ENCODE data around the gene PPM1L.

PPM1L gene

DNA sequence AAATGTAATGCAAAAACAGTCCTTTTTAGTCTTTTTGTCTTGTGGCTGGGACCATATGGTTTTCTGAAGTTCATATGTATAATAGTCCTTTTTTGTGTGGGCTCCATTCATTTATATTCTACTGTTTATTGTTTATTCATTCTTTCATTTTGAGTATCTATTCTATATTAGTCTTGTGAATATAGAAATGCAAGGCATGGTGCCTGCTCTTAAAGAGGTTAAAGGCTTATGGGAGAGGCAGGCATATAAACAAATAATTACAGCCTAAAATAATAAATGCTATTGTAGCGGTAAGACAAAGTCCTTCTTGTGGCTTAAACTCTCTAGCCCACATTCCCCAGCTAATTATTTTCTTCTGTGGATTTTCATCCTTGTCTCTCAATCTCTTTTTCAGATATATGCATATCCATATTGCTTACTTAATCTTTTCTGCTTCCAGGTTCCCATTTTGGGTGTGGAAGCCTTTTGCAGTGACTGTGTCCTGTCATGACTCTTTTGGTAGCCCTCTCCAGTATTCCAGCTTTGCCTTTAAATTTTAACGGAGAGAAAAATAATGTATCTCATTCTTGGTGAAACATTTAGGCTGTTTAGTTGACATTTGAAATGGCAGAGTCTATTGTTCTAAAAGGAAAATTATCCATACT lies 101.6 kb downstream of the PPM1L start:
- CTCF ChIA-PET = no interaction called here
- POLR2A ChIA-PET = no interaction called here
- TF ChIP-seq, protein P1, sequence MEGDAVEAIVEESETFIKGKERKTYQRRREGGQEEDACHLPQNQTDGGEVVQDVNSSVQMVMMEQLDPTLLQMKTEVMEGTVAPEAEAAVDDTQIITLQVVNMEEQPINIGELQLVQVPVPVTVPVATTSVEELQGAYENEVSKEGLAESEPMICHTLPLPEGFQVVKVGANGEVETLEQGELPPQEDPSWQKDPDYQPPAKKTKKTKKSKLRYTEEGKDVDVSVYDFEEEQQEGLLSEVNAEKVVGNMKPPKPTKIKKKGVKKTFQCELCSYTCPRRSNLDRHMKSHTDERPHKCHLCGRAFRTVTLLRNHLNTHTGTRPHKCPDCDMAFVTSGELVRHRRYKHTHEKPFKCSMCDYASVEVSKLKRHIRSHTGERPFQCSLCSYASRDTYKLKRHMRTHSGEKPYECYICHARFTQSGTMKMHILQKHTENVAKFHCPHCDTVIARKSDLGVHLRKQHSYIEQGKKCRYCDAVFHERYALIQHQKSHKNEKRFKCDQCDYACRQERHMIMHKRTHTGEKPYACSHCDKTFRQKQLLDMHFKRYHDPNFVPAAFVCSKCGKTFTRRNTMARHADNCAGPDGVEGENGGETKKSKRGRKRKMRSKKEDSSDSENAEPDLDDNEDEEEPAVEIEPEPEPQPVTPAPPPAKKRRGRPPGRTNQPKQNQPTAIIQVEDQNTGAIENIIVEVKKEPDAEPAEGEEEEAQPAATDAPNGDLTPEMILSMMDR (IDR thresholded peaks at IDR 0.05; ENCODE audit: control extremely low read depth, extremely low read depth, low read depth, missing control alignments) = no peak
- no peak for DNase-seq (ENCODE audit: extremely low spot score)

DNA sequence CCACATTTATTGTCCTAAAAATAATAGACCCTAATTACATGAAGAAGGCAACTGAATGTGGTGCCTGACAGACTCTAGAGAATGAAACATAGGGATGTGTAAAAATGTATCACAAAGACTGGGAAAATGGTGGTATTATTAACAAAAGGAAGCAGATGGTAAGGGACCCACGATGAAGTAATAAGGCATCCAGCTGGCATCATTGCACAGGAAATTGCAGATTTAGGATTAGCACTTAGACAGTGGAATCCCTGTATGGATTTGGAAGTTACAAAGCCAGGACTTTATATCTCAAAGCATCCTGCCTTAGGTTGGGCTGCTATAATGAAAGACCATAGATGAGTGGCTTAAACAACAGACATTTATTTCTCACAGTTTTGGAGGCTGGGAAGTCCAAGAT lies 104.3 kb downstream of the PPM1L start:
- POLR2A ChIA-PET = no interaction called here
- TF ChIP-seq, protein P1 (IDR thresholded peaks at IDR 0.05; ENCODE audit: control extremely low read depth, extremely low read depth, low read depth, missing control alignments) = no peak
- no peak for DNase-seq (ENCODE audit: extremely low spot score)

DNA sequence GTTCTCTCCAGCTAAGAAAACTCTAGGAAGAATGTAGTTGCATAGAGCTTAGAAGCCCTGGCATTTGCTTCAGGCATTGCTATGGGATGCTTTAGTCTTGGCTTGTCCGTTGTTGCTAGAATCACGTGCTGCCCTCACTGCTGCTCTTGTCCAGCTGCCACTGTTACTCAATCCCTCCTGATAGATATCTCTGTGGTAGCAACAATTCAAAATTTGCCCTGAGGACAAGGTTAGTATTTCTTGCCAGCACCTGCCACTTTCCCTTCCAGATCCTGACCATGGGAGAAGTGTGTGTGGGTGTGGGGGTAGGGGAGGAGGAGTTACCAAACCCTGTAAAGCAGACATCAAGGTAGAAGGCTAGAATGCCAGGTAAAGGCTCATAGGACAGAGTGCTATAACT lies 113.8 kb downstream of the PPM1L start:
- POLR2A ChIA-PET = no interaction called here

More for the DNA sequence above, 104.3 kb downstream of the PPM1L start:
- CTCF ChIA-PET = no interaction called here

DNA sequence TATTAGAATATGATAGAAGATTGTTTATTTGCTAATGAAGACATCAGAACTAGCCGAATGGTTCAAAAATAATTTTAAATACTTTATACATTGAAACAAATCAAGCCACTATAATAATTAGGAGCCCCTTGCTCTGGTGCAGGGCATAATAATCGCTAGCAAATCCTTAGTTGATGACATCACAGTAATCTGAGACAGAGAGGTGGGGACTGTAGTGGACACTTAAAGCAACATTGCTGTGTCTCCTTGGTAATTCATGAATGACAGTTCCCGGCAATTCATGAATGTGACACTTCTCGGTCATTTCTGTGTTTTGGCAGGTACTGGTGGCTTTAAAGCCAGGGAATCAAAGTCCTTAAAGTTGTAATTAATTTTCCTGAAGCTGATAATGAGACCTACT lies 114.3 kb downstream of the PPM1L start:
- no peak for DNase-seq (ENCODE audit: extremely low spot score)
- POLR2A ChIA-PET = no interaction called here
- CTCF ChIA-PET = no interaction called here
- TF ChIP-seq, protein P1 (IDR thresholded peaks at IDR 0.05; ENCODE audit: control extremely low read depth, extremely low read depth, low read depth, missing control alignments) = no peak

More for the DNA sequence above, 113.8 kb downstream of the PPM1L start:
- CTCF ChIA-PET = no interaction called here
- TF ChIP-seq, protein P1 (IDR thresholded peaks at IDR 0.05; ENCODE audit: control extremely low read depth, extremely low read depth, low read depth, missing control alignments) = no peak
- DNase-seq (ENCODE audit: extremely low spot score) = no peak

DNA sequence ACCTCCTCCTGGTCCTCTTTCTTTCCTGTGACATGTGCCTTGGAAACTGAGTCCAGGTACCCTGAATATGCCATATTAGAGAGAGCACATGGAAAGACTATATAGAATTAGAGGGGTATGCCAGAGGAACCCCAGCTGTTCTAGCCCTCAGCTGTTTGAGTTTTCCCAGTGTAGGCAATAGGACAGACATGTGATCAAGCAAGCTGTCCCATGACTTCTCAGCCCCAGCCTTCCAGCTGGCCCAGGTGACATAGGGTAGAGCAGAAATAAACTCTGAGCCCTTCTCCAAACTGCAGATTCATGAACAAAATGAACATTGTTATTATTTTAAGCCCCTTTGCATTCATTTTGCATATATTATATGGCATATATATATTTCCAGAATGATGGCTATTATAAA lies 118.7 kb downstream of the PPM1L start:
- ChIA-PET CTCF (interaction anchor here (1.0 to 2.0 kb wide), 4 partner anchors 10 to 46 kb away, joined by 3 to 7 read pairs (median 4); no protein-coding TSS in a partner anchor), POLR2A (no interaction called here)
- TF ChIP-seq, protein P1 (IDR thresholded peaks at IDR 0.05; ENCODE audit: control extremely low read depth, extremely low read depth, low read depth, missing control alignments) = no peak
- DNase-seq (ENCODE audit: extremely low spot score) = no peak

DNA sequence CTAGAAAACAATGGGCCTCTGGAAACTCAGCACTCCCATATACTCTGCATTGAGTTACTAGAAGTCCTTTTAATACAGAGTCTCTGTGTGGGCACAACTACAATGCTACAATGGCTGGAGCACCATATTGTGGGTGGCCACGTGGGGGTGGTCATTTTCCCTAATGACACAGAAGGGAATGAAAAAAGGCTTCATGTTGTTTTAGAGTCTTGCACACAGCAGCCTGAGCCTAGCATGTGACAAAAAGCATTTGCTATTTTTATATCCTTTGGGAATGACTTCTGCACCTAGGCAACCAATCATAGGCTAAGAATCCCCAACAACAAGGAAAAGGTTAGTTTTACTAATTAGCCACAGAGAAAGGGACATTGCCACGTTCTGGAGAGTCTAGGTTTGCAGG lies 120.6 kb downstream of the PPM1L start:
- ChIA-PET POLR2A (no interaction called here), CTCF (interaction anchor here (1.4 kb wide), 1 partner anchor 14 kb away, joined by 4 read pairs; no protein-coding TSS in a partner anchor)
- no peak for DNase-seq (ENCODE audit: extremely low spot score)
- TF ChIP-seq, protein P1 (IDR thresholded peaks at IDR 0.05; ENCODE audit: control extremely low read depth, extremely low read depth, low read depth, missing control alignments) = no peak

All from GM10248 (cell line).